ENCODE measurements around the gene GFOD2.

GFOD2 gene

DNA sequence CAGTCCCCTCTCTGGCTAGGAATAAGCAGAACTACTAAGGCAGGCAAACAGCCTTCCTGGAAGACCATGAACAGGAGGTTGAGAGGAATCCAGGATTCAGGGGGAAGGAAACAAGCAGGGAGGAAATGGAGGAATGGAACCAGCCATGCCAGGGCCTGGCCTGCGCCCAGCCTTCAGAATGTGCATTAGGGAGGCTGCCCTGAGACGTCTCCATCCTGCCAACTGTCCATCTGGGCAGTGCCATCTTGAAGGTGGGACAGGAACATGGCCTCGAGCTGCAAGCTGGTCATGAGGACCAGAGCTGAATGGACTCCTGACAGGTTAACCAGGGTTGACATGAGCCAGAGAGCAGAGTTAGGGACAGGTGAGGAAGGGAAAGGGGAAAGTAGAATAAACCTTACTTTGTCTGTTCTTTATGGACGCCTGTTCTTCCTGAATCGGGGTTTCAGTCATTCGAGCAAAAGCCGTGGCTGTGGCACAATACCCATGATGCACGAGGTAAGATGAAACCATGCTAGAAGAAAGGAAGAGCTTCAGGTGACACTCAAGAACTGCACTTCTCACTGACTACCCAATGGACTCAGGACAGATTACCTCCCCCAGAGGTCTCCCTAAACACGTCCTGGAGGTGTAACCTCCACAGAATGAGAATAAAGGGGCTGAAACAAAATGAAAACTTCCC is 12.1 kb upstream of the GFOD2 start:
- no peak for DNase-seq

DNA sequence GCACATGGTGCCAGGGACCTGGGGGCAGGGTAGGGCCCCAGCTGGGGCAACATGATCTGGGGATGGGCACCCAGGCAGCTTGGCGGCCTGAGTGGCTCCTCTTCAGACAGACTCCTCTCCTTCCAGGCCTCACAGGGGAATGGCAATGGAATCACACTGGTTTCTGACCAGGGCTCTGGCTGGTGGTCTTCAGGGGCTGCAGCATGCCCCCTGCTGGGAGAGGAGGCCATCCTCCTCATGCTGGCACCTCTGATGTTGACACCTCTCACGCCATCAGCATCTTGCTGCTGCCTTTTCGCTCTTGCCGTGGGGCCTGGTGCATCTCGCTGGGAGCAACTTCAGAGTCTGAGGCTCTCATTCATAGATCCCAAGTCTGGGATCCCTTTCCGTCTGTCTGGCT is 11.2 kb upstream of the GFOD2 start:
- no peak for DNase-seq

GRCh38 chr16:67729636-67730248 is 10.6 kb upstream of the GFOD2 start:
- no peak for DNase-seq

GRCh38 chr16:67727521-67728485 is 8.7 kb upstream of the GFOD2 start:
- no peak for DNase-seq

- no peak for DNase-seq
Observed at GRCh38 chr16:67726106-67727034, 7.3 kb upstream of the GFOD2 start.

DNA sequence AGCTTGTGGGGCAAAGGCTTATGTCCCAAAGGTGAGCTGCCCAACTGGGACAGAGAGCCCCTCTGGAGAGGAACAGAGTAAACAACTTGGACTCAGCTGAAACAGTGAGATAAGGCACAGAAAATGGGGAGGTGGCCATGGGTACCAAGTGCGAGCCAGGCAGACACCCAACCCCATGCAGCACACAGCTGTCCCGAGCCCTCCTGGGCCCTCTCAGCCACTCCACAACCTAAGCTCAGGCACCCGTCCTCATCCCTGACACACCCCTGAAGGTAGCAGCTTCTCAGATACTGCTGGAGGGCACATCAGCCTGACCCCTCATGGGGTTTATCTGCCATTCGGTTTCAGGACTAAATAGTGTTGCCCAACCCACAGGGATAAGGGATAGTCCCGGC is 4.8 kb upstream of the GFOD2 start:
- no peak for DNase-seq

DNA sequence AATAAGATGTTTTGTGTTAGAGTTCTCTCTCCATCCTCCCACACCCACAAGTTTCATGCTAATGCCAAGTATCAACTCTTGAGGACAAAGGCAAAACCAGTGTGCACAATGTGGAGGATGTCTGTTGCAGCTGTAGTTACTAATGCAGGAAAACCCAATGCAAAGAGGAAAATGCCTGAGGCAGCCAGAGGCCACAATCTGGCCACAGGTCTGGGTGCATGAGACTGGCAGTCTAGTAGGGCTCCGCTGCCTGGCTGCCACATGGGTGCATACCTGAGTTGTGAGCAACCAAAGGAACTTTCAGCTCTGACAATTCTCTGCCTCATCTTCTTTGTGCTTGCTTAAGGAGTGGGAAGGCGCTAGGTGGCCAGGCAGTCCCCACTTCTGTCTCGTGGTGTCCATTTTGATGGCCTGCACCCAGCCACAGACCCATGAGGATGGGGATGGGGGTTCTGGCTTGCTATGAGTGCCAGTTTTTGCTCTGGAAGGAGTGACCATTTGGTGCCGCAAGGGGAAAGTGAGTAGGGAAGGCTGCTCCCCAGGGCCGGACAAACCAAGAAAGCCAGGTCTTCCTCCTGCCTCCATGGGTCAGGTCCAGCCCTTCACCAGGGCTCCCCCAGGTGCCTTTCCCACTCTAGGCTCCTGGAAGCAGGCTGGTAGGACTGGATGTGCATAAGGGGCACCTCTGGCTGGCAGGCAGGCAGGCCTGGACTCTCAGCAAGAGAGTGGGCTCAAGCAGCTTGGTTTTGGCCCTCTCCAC is 4.2 kb upstream of the GFOD2 start:
- DNase-seq: no peak

DNA sequence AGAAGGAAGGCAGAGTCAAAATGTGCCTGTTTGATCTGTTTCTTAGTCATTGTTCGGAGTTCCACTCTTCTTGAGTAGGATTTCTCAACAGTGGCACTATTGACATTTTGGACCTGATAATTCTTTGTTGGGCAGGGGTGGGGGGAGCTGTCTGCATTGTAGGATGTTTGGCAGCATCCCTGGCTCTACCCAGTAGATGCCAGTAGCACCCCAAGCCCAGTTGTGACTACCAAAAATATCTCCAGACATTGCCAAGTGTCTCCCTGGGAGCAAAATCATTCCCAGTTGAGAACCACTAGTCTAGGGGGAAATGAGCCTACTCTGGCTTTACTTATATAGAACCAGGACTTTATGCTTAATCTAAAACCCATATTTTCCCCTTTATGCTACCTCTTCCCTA is 1.1 kb upstream of the GFOD2 start:
- DNase-seq: no peak

DNA sequence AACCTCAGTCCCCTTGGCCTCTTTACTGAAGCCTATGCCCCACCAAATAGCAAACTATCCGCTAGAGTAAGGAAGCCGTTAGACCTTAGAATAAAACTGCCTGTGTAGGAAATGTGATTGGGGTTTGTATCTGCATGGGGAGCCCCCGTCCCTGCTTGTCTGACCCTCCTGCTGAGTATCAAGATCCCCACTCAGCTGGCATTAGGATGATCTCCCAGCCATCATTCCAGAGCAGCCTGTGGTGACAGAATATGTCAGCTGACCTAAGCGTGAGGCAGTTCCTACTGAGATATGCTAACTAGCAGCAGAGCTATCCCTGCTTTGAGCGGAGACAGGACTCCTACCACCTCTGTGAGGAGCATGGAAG is 645 bp upstream of the GFOD2 start:
- DNase-seq: no peak

DNA sequence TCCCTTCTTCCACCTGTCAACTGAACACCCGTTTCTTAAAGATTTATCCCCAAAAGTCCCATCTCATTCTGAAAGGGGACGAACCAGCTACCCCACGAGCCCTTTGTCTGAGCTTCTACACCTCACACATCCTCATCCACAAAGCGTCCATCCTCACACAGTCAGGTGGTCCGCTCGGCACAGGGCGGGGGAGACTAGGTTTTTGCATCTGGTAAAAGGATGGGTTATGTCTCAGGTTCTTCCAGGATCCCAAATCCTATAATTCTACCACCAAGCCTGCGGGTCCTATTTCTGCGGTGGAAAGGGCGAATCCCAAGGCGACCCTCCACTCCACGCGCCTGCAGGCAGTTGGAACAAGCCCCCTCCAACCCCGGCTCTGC is 458 bp downstream of the GFOD2 start:
- no peak for DNase-seq

- DNase-seq: no peak
Observed at GRCh38 chr16:67716097-67716496, 3.0 kb downstream of the GFOD2 start.

DNA sequence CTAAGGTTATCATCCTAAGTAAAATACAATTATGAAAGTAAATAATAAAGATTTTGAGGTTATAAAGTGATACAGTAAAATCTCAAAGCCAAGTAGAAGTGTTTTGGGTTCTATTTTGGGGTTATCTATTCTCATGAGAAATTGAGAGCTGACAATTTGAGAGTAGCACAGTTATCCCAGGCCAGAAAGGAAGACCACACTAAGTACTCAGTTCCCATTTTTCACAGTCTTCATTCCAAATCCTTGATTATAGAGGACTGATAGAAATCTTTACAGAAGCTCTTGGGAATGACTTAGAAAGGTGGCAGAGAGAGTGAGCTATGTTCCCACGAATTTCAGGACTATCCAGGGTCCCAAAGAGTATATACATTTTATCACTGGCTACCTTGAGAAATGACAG is 4.6 kb downstream of the GFOD2 start:
- DNase-seq: no peak

- no peak for DNase-seq
Observed at GRCh38 chr16:67713647-67714273, 5.4 kb downstream of the GFOD2 start.

- no peak for DNase-seq
Observed at GRCh38 chr16:67710607-67711006, 8.5 kb downstream of the GFOD2 start.

- DNase-seq: no peak
Observed at GRCh38 chr16:67709050-67709449, 10.1 kb downstream of the GFOD2 start.

- no peak for DNase-seq
Observed at GRCh38 chr16:67708368-67708771, 10.7 kb downstream of the GFOD2 start.

DNA sequence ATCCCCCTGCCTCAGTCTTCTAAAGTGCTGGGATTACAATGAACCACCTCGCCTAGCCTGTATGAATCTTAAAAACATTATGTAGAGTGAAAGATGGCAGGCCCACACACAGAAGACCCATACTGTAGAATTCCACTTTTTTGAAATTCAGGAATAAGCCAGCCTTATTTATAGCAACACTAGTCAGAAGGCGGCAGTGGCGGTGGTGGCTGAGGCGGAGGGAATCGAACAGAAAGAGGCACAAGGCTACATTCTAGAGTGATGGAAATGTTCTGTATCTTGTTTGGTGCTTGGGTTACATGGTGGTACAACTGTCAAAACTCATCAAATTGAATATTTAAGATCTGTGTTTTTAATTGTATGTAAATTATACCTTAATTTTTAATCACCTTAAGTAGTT is 11.3 kb downstream of the GFOD2 start:
- DNase-seq: no peak

DNA sequence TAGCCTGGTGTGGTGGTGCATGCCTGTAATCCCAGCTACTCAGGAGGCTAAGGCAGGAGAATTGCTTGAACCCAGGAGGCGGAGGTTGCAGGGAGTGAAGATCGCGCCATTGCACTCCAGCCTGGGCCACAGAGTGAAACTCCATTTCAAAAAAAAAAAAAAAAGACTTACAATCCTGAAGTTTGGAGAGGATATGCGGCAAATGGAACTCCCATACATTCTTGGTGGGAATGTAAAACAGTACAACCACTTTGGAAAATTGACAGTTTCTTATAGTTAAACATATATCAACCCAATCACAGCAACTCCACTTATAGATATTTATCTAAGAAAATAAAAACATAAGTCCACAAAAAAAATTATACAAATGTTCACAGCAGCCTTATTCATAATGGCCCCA is 11.9 kb downstream of the GFOD2 start:
- DNase-seq: no peak

GRCh38 chr16:67704110-67704509 is 15.0 kb downstream of the GFOD2 start:
- DNase-seq: no peak

DNA sequence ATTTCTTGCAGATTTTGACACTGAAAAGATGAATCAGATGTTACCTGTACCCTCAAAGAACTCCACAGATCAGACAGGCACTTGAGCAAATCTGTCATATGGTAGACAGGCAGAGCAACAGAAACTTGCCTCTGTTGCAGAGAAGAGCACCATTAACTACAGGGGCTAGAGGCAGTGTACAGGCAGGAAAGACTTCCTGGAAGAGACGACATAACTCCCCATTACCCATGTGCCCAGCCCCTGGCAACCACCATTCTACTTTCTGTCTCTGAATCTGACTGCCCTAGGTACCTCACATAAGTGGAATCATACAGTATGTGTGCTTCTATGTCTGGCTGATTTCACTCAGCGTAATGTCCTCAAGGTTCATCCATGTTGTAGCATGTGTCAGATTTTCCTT is 15.5 kb downstream of the GFOD2 start:
- DNase-seq: no peak

GRCh38 chr16:67702130-67702529 is 17.0 kb downstream of the GFOD2 start:
- DNase-seq: no peak

- DNase-seq: no peak
Observed at GRCh38 chr16:67701420-67701819, 17.7 kb downstream of the GFOD2 start.

Data from DMS 273 treated with DMSO at 0.1 percent for 48 hours (cell line).